ENCODE measurements around the gene IFITM2. TPM values are rescaled to one million over a fixed set of nuclear protein-coding genes. Genes with fewer than 3 reads are reported as not detected.
A peak's percentile ranks its signal among the peaks of the same experiment; 100 is the strongest.

IFITM2 gene
- total and polyA plus RNA-seq, 2 of the 4 experiments (the other 2 are of a cell fraction), result 31.2 to 564 TPM

- no peak overlapping the region for H4K91ac ChIP-seq (ENCODE audit: insufficient read depth, low read depth, low read length)
- no peak overlapping the region for H3K9ac ChIP-seq (ENCODE audit: low read depth, low read length)
- no peak overlapping the region for H2BK120ac ChIP-seq (ENCODE audit: low read depth, low read length)
- in situ Hi-C loops (cut with MboI; ENCODE audit: low sequenced_read_pairs), result no loop called here
- peak overlapping the region; percentile 42 for H2AK9ac ChIP-seq (replicated peaks; ENCODE audit: low read depth, low read length, poor library complexity)
- ATAC-seq (ENCODE audit: low read depth) (no peak), DNase-seq (no peak)
- no peaks in the 10 kb centered on the region for H4K20me1 ChIP-seq (ENCODE audit: insufficient read depth, low read length)
- H3K23ac ChIP-seq (ENCODE audit: low read depth, low read length), result no peak overlapping the region
- H3K56ac ChIP-seq (ENCODE audit: extremely low read depth, insufficient read depth, low read length), result no peak overlapping the region
- H2AK5ac ChIP-seq (ENCODE audit: low read depth, low read length), result no peak overlapping the region
- peaks cover 12% of the 10 kb centered on the region; the same call in 1 of the 2 replicates for H3K27me3 ChIP-seq (ENCODE audit: control insufficient read depth, insufficient read depth, low read length)
- no TSS peak for BruUV-seq (replicated peaks)
- no peak overlapping the region for H3K14ac ChIP-seq (replicated peaks; ENCODE audit: low read depth, low read length)
- no peak for TF ChIP-seq RFX5 (IDR thresholded peaks at IDR 0.05; ENCODE audit: low read depth, low read length)
- TF ChIP-seq USF2 (IDR thresholded peaks at IDR 0.05; ENCODE audit: low read depth, low read length), result no peak
- no peak for TF ChIP-seq ELK1 (IDR thresholded peaks at IDR 0.05; ENCODE audit: borderline replicate concordance, low read depth, low read length)
- TF ChIP-seq BHLHE40 (IDR thresholded peaks at IDR 0.05; ENCODE audit: low read depth, low read length), result no peak
- TF ChIP-seq POLR2A (IDR thresholded peaks at IDR 0.05; ENCODE audit: low read depth, low read length), result no peak
- no peak for TF ChIP-seq CHD1 (IDR thresholded peaks at IDR 0.05; ENCODE audit: low read depth, low read length)
- TF ChIP-seq CTCF (conservative IDR thresholded peaks at IDR 0.05; ENCODE audit: low read depth, low read length), result no peak
- TF ChIP-seq NFE2L2 (IDR thresholded peaks at IDR 0.05; ENCODE audit: low read depth, low read length), result no peak
- peaks cover 0 to 7% of the 10 kb centered on the region in 2 experiments; a peak in 3 of 4 replicates for H3K79me1 ChIP-seq (ENCODE audit: low read depth in 1 of 2, low read length in 2 of 2)
- no peak overlapping the region for H2BK15ac ChIP-seq (ENCODE audit: low read depth, low read length)
- H3K9me1 ChIP-seq (ENCODE audit: insufficient read depth, low read length), result no peaks in the 10 kb centered on the region
- peaks cover 4% of the 10 kb centered on the region; the same call in 1 of the 2 replicates for H3K4me1 ChIP-seq (ENCODE audit: control insufficient read depth, insufficient read depth, low read length)
- no peak overlapping the region for H3K18ac ChIP-seq (ENCODE audit: low read depth, low read length)
- no peak overlapping the region for H2BK5ac ChIP-seq (ENCODE audit: low read depth, low read length, poor library complexity, severe bottlenecking)
- no peak overlapping the region for H3K27ac ChIP-seq (ENCODE audit: insufficient read depth, low read length)
- H3K4ac ChIP-seq (ENCODE audit: low read depth, low read length), result no peak overlapping the region
- no peak overlapping the region for H4K5ac ChIP-seq (ENCODE audit: low read depth, low read length)
- H2AFZ ChIP-seq (replicated peaks; ENCODE audit: low read length, poor library complexity), result no peak overlapping the region
- CTCF ChIA-PET, result no interaction called here
- POLR2A ChIA-PET (ENCODE audit: unreplicated experiment), result interaction anchor here (0.6 kb wide), 1 partner anchor 13 kb away, joined by 12 read pairs; no protein-coding TSS in a partner anchor
- no peaks in the 10 kb centered on the region for H3K9me3 ChIP-seq (ENCODE audit: control insufficient read depth, insufficient read depth, low read length)
- WGBS, 2 experiments (ENCODE audit: extremely low coverage in 2 of 2, insufficient read length in 1 of 2), result 79% methylated on average over 20 of the region's 44 CpGs; no CpG with 5 or more reads in 1 of the 2 experiments
- H3K4me3 ChIP-seq (ENCODE audit: insufficient read depth, low read depth, low read length), result no peak overlapping the region
- intact Hi-C loops (cut with micrococcal nuclease), result no loop called here
- dilution Hi-C loops (cut with HindIII; ENCODE audit: low sequenced_read_pairs, unreplicated experiment), result no loop called here
- no peak overlapping the region for H3K4me2 ChIP-seq (ENCODE audit: low read depth, low read length)
- H3K36me3 ChIP-seq (ENCODE audit: control insufficient read depth, insufficient read depth, low read length), result peaks cover 19% of the 10 kb centered on the region
- H2BK20ac ChIP-seq (ENCODE audit: low read depth, low read length), result no peak overlapping the region
- no peak overlapping the region for H4K8ac ChIP-seq (ENCODE audit: low read depth in 2 of 2, low read length in 2 of 2)
These were observed 16.1 kb upstream of the IFITM2 start for GRCh38 chr11:291281-292210.

Measured in IMR-90 (cell line).